Muscle layer of colon (tissue), 2 donors: Measurements from ENCODE around the gene COX6B2.
A peak's percentile ranks its signal among the peaks of the same experiment; 100 is the strongest.

ENCODE experiments used
- H3K27ac ChIP-seq: one replicate; pipeline ENCODE4 v1.7.0; 2013; ENCODE audit warnings: low read depth, mild to moderate bottlenecking, low read length, moderate library complexity
- H3K27me3 ChIP-seq, 2 donors: one replicate each; pipeline ENCODE4 v1.7.0; 2013; ENCODE audit warnings: low read length in 2 of 2, mild to moderate bottlenecking in 2 of 2; ENCODE audit not compliant: insufficient read depth in 2 of 2, control insufficient read depth in 1 of 2
- H3K36me3 ChIP-seq: one replicate; pipeline ENCODE4 v1.7.0; 2013; ENCODE audit warnings: mild to moderate bottlenecking, low read length; ENCODE audit not compliant: insufficient read depth
- H3K4me1 ChIP-seq: one replicate; pipeline ENCODE4 v1.7.0; 2013; ENCODE audit warnings: mild to moderate bottlenecking, low read length; ENCODE audit not compliant: insufficient read depth
- H3K4me3 ChIP-seq, 2 donors: one replicate each; pipeline ENCODE4 v1.7.0; 2013; ENCODE audit warnings: low read length in 2 of 2, low read depth in 1 of 2, mild to moderate bottlenecking in 1 of 2, moderate library complexity in 1 of 2
- H3K9ac ChIP-seq: one replicate; pipeline ENCODE4 v1.7.0; 2013; ENCODE audit warnings: low read length
- H3K9me3 ChIP-seq: one replicate; pipeline ENCODE4 v1.7.0; 2013; ENCODE audit warnings: mild to moderate bottlenecking, low read length
- donor health status: abdominal sarcoma.
- donor health status: Adenocarcinoma of cecum.

COX6B2 gene

DNA sequence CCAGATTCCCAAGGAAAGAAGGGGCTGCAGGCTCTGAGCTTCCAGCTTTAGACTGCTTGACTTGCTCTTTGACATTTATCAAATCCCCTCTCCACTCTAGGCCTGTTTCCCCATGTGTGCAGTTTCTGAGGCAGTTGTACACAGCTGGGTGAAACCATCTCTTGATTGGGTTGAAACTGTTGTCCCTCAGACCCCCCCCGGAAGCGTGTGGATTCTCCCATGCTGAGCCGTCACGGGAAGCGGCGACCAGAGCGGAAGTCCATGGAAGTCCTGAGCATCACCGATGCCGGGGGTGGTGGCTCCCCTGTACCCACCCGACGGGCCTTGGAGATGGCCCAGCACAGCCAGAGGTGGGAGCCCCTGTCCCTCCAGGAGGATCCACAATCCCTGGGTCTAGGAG lies 51.0 kb downstream of the COX6B2 start:
- Histone ChIP-seq H3K36me3 (peaks cover 29% of the 10 kb centered on the region), H3K4me3 (no peak overlapping the region), H3K9me3 (no peaks in the 10 kb centered on the region), H3K27me3 (no peaks in the 10 kb centered on the region), H3K4me1 (peaks cover 9% of the 10 kb centered on the region), H3K9ac (no peak overlapping the region), H3K27ac (no peak overlapping the region)

DNA sequence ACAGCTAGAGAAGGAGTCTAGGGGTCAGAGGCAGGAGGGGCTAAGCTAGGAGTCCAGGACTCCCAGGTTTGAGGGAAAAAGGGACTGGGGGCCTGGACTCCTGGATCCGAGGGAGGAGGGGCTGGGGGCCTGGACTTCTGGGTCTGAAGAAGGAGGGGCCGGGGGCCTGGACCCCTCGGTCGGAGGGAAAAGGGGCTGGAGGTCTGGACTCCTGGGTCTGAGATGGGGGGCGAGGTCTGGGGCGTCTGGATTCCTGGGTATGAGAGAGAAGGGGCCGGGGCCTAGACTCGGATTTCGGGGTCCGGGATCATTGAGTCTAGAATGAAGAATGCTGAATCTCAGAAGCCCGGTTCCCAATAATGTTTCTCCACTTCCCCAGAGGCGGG lies 52.2 kb downstream of the COX6B2 start:
- Histone ChIP-seq H3K4me3 (peak overlapping the region; percentile 10 to 47), H3K9ac (no peak overlapping the region), H3K4me1 (peaks cover 9% of the 10 kb centered on the region), H3K27me3 (no peaks in the 10 kb centered on the region), H3K9me3 (no peaks in the 10 kb centered on the region), H3K36me3 (peaks cover 29% of the 10 kb centered on the region), H3K27ac (no peak overlapping the region)

DNA sequence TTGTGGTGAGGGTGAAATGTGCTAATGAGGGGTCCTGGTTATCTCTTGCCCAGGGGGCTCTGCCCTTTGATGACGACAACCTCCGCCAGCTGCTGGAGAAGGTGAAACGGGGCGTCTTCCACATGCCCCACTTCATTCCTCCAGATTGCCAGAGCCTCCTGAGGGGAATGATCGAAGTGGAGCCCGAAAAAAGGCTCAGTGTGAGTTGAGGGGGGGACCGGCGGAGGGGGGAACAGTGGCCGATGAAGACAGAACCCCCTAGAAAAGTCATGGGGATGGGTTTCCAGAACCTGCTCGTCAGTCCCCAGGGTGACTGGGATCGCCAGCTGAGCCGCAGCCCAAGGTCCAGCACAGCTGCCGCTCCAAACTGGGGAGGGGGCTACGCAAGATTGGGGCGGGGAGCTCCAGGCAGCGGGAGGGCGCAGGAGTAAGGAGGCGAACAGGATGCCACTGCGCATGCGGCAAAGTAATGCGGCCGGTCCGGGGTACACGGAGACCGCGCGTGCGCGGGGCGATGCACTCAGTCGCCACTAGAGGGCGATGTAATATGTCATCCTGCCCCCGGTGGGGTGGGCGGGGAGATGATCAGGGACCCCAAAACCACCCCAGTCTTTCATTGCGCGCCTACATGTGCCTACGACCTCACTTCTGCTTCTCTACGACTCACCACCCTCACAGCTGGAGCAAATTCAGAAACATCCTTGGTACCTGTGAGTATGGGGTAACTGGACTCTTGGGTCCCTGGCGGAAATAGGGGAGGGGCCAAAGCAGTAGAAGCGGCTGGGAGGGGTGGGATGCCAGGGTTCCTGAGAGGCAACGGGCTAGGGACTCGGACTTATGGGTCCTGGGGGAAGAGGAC lies 52.8 kb downstream of the COX6B2 start:
- Histone ChIP-seq H3K9ac (no peak overlapping the region), H3K9me3 (no peaks in the 10 kb centered on the region), H3K27me3 (no peaks in the 10 kb centered on the region), H3K27ac (no peak overlapping the region), H3K36me3 (peaks cover 24% of the 10 kb centered on the region), H3K4me3 (peak overlapping the region; percentile 10 to 47), H3K4me1 (peaks cover 9% of the 10 kb centered on the region)

DNA sequence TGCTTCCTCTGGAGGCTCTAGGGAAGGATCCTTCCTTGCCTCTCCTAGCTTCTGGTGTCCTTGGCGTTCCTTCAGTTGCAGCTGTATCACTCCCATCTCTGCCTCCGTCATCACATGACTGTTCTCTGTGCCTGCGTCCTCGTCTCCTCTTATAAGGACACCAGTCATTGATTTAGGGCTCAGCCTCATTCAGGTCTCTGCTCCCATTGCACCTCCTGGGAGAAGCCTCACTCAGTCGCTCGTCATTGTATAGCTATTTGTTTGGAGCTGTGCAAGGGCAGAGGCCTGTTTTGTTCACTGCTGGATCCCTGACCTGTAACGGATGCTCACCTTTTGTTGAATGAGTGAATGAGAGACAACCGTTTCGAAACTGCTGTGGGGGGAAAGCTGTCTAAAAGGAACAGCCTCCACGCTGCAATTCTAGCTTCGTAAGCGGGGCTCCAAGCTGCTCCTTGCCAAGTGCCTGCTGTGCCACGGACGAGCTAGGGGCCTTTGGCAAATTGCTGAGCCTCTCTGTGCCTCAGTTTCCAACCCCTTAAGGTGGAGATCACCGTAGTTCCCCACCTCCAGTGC lies 53.5 kb downstream of the COX6B2 start:
- H3K27me3 ChIP-seq: no peaks in the 10 kb centered on the region
- H3K36me3 ChIP-seq: peaks cover 19% of the 10 kb centered on the region
- no peak overlapping the region for H3K9ac ChIP-seq
- H3K4me1 ChIP-seq: peaks cover 9% of the 10 kb centered on the region
- no peak overlapping the region for H3K27ac ChIP-seq
- H3K4me3 ChIP-seq: no peak overlapping the region
- no peaks in the 10 kb centered on the region for H3K9me3 ChIP-seq

DNA sequence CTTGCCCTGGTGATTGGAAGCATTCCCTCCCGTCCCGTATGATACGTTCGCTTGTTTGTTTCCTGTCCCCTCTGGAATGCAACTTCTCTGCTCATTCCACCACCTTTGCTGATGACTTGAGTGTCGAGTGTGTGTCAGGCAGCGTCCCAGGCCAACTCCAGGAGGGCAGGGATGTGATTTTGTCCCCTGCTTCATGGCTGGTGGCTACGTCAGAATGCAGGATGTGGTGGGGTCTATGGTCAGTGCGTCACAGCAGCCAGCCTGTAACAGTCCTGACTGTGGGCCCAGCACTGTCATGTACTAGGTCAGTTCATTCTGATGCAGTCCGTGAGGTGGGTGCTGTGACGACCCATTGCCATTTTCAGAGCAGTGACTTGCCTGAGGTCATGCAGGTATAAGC lies 54.5 kb downstream of the COX6B2 start:
- H3K27ac ChIP-seq: no peak overlapping the region
- no peaks in the 10 kb centered on the region for H3K27me3 ChIP-seq
- H3K9me3 ChIP-seq: no peaks in the 10 kb centered on the region
- H3K4me3 ChIP-seq: no peak overlapping the region
- peaks cover 9% of the 10 kb centered on the region for H3K4me1 ChIP-seq
- peaks cover 15% of the 10 kb centered on the region for H3K36me3 ChIP-seq
- H3K9ac ChIP-seq: no peak overlapping the region
